CD4-positive, CD25-positive, alpha-beta regulatory T cell (primary cell): ENCODE data around the gene STIL. TPM values are rescaled to one million over a fixed set of nuclear protein-coding genes. Genes with fewer than 3 reads are reported as not detected.

Experiments
- ATAC-seq, 2 donors: fragments of 150-1000 bp; cut with Tn5 transposase; one replicate each; pipeline ENCODE4 v1.10.0; 2021; ENCODE audit warnings: low read depth in 2 of 2, moderate number of reproducible peaks in 2 of 2, moderate library complexity in 1 of 2
- DNase-seq, 3 donors: peaks; one replicate each; pipeline versions ENCODE4 v3.0.0 to v3.0.0-alpha.2; 2012 to 2022; ENCODE audit warnings: mixed read lengths in 1 of 3
- H3K27ac ChIP-seq: one replicate; pipeline ENCODE4 v1.7.0; 2013; ENCODE audit warnings: mild to moderate bottlenecking, low read length; ENCODE audit not compliant: insufficient read depth, poor library complexity, severe bottlenecking
- H3K27me3 ChIP-seq: one replicate; pipeline ENCODE4 v1.7.0; 2013; ENCODE audit warnings: low read length; ENCODE audit not compliant: control insufficient read depth, insufficient read depth
- H3K36me3 ChIP-seq: one replicate; pipeline ENCODE4 v1.7.0; 2013; ENCODE audit warnings: mild to moderate bottlenecking, low read length, moderate library complexity; ENCODE audit not compliant: control insufficient read depth, insufficient read depth
- H3K4me1 ChIP-seq: 2 replicates; pipeline ENCODE4 v1.7.0; 2013; ENCODE audit warnings: mild to moderate bottlenecking, low read length; ENCODE audit not compliant: insufficient read depth, control insufficient read depth, poor library complexity, severe bottlenecking
- H3K4me3 ChIP-seq: one replicate; pipeline ENCODE4 v1.7.0; 2013; ENCODE audit warnings: low read depth, mild to moderate bottlenecking, low read length, moderate library complexity
- H3K9me3 ChIP-seq, 2 experiments: 1 replicate in 1 of 2; 2 replicates in 1 of 2; pipeline ENCODE4 v1.7.0; 2013; ENCODE audit warnings: low read length in 2 of 2, mild to moderate bottlenecking in 1 of 2, moderate library complexity in 1 of 2; ENCODE audit not compliant: control insufficient read depth in 2 of 2
- H3K27ac Mint-ChIP-seq, 3 donors: one replicate each; pipeline ENCODE4 v1.8.0; 2020 to 2022; ENCODE audit warnings: mild to moderate bottlenecking in 3 of 3, mixed read lengths in 3 of 3, moderate library complexity in 2 of 3
- H3K27me3 Mint-ChIP-seq: one replicate; pipeline ENCODE4 v1.8.0; 2022; ENCODE audit warnings: mild to moderate bottlenecking, mixed read lengths
- H3K36me3 Mint-ChIP-seq: one replicate; pipeline ENCODE4 v1.8.0; 2020; ENCODE audit warnings: mixed read lengths
- H3K4me1 Mint-ChIP-seq, 4 donors: one replicate each; pipeline ENCODE4 v1.8.0; 2020 to 2022; ENCODE audit warnings: mixed read lengths in 4 of 4, mild to moderate bottlenecking in 1 of 4
- H3K4me3 Mint-ChIP-seq, 4 donors: one replicate each; pipeline ENCODE4 v1.8.0; 2020 to 2022; ENCODE audit warnings: mild to moderate bottlenecking in 4 of 4, mixed read lengths in 4 of 4, moderate library complexity in 3 of 4
- H3K9me3 Mint-ChIP-seq, 7 donors: one replicate each; pipeline ENCODE4 v1.8.0; 2020 to 2022; ENCODE audit warnings: mixed read lengths in 7 of 7, mild to moderate bottlenecking in 3 of 7, moderate library complexity in 2 of 7
- polyA plus RNA-seq, 4 donors: library from polyadenylated mRNA; unstranded; fragments of 300-500 nt; fragmentation: Illumina TruSeq; gene quantifications; one replicate each; pipeline ENCODE4 v1.2.3, GENCODE V29; 2021
- total RNA-seq: library from RNA; stranded (reverse); gene quantifications from one replicate; pipeline ENCODE4 v1.2.3, GENCODE V29; 2022

Gene STIL
- total and polyA plus RNA-seq, 5 donors from 2014 or later, result 0.64 to 5.1 (median 0.92) TPM

DNA sequence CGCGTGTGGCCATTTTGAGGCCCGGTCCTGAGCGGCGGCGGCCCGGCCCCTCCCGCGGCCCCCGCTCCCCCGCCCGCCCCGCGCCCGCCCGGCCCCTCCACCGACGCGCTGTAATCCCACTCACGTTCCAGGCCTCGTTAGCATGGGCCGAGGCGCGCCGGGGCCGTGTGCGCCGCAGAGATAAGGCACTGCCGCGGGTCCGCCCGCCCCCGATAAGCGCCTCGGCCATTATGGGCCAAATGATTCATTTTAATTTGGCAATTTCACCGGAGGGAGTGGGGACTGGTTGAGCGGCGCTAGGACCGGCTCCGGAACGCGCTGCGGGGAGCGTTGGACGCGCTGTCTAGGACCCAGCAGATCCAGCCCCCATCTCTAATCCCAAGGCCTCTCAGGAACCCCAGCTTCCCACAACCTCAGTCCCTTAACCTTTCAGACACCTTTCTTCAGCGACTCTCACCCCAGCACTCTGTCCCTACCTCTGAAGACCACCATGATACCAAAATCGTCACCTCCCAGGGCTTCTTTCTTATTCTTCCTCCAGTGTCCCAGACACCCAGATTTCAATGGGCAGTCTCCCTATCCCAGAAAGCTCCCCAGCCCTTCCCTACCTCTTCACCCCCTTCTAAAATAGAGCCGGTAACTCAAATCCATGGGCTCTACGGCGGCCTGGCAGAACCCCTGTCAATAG, 81.6 kb downstream of the STIL start, which contains the start of gene TAL1:
Gene TAL1, minus strand, starts transcription at position 39 of the 688 bp plus-strand sequence. CDS start 6,337 bp downstream, outside the sequence.
- peak within 1 kb of the TSS; percentile 61 for H3K4me3 ChIP-seq
- H3K27me3 Mint-ChIP-seq, result peaks cover 75% of the 10 kb centered on the region
- no peaks in the 10 kb centered on the region for H3K36me3 Mint-ChIP-seq
- H3K9me3 Mint-ChIP-seq, result peaks cover 0 to 5% (median 0%) of the 10 kb centered on the region in 7 donors
- DNase-seq, result no peak
- no peak for ATAC-seq
- peak within 1 kb of the TSS in 1 of 3 donors; percentile 55 for H3K27ac Mint-ChIP-seq
- no peak within 1 kb of the TSS for H3K27ac ChIP-seq
- no peaks in the 10 kb centered on the region for H3K9me3 ChIP-seq
- H3K4me1 ChIP-seq, result peaks cover 34% of the 10 kb centered on the region
- peaks cover 0 to 37% (median 21%) of the 10 kb centered on the region in 4 donors for H3K4me1 Mint-ChIP-seq
- H3K4me3 Mint-ChIP-seq, result peak within 1 kb of the TSS; percentile 69 to 90 (median 82)
- H3K36me3 ChIP-seq, result no peaks in the 10 kb centered on the region
- H3K27me3 ChIP-seq, result peaks cover 50% of the 10 kb centered on the region

DNA sequence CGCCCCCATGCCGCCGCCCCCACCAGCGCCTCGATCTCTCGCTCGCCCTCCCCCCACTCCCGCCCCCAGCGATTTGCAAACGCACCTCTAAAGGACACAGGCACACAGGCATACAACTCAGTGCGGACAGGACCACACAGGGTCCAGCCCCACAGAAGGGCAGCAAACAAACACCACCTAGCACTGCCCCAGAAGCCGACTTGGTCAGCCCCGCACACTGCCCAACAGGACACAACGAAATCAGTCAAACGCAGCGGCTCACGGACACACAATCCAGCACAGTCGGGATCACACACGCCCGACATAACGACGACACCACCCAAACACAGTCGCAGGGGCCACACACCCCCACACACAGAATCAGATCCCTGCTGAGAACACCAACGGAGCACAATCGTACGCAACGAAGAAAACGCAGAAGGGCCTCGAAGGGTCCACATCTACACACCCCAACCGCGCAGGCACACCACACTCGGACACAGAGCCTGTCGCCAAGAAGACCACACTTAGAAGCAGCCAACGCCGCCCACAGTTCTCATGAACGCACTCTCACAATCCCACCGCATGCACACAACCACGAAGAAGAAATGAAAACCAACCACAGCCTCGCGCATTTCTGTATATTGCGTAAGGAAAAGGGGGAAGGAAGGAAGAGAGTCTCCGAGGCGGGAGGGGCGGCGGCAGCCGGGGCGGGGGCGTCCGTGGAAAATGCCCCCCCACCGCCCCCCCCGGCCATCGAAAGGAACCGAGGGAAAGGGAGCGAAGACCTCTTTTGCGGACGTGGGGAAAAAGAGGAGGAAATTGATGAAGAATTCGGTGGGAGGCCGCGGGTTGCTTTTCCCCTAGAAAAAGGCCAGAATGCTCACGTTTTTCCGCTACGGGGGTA, 82.4 kb downstream of the STIL start:
- Mint-ChIP-seq H3K4me3 (peak overlapping the region; percentile 69 to 90 (median 82)), H3K27me3 (peaks cover 83% of the 10 kb centered on the region), H3K36me3 (no peaks in the 10 kb centered on the region), H3K4me1 (peaks cover 0 to 37% (median 23%) of the 10 kb centered on the region in 4 donors), H3K27ac (peak overlapping the region in 1 of 3 donors; percentile 55), H3K9me3 (peaks cover 0 to 5% (median 0%) of the 10 kb centered on the region in 7 donors)
- DNase-seq, result peak in 2 of 3 donors; percentile 20 to 34
- no peaks in the 10 kb centered on the region for H3K36me3 ChIP-seq
- H3K4me1 ChIP-seq, result peaks cover 34% of the 10 kb centered on the region
- H3K27me3 ChIP-seq, result peaks cover 58% of the 10 kb centered on the region
- no peak for ATAC-seq
- peak overlapping the region; percentile 61 for H3K4me3 ChIP-seq
- H3K27ac ChIP-seq, result no peak overlapping the region
- H3K9me3 ChIP-seq, result no peaks in the 10 kb centered on the region

DNA sequence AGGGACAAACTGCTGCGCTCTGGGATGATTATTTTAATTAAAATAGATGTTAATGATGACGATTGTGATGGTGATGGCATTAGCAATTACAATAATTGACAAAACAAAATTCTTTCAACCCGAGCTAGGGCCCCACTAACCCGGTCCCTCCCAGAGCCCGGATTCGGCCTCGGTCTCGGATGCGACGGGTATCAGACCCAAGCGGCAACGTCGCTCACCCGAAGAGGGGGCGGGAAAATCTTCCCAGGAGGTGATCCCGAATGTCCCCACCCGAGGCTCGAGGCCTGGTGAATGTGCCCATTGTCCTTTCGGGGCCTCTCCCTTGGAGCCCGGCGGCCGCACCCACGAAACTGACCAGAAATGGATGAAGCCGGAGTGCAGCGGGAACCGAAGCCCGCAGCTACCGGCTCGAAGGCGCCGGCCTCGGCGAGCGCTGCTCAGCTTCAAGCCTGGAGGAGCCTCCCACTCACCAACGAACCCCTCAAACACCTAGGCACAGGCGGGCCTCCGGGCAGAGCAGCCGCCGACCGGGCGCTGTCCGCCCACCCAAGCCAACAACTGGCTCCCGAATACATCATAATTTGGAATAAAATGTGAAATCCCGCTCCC, 83.2 kb downstream of the STIL start:
- peaks cover 0 to 42% (median 25%) of the 10 kb centered on the region in 4 donors for H3K4me1 Mint-ChIP-seq
- H3K9me3 Mint-ChIP-seq, result peaks cover 0 to 5% (median 0%) of the 10 kb centered on the region in 7 donors
- H3K4me3 Mint-ChIP-seq, result peak overlapping the region; percentile 38 to 83 (median 75)
- peaks cover 91% of the 10 kb centered on the region for H3K27me3 Mint-ChIP-seq
- H3K27ac ChIP-seq, result no peak overlapping the region
- no peaks in the 10 kb centered on the region for H3K36me3 ChIP-seq
- no peak for ATAC-seq
- H3K27ac Mint-ChIP-seq, result no peak overlapping the region
- H3K27me3 ChIP-seq, result peaks cover 64% of the 10 kb centered on the region
- H3K9me3 ChIP-seq, result no peaks in the 10 kb centered on the region
- no peaks in the 10 kb centered on the region for H3K36me3 Mint-ChIP-seq
- H3K4me3 ChIP-seq, result no peak overlapping the region
- DNase-seq, result peak in 1 of 3 donors; percentile 26
- H3K4me1 ChIP-seq, result peaks cover 40% of the 10 kb centered on the region

DNA sequence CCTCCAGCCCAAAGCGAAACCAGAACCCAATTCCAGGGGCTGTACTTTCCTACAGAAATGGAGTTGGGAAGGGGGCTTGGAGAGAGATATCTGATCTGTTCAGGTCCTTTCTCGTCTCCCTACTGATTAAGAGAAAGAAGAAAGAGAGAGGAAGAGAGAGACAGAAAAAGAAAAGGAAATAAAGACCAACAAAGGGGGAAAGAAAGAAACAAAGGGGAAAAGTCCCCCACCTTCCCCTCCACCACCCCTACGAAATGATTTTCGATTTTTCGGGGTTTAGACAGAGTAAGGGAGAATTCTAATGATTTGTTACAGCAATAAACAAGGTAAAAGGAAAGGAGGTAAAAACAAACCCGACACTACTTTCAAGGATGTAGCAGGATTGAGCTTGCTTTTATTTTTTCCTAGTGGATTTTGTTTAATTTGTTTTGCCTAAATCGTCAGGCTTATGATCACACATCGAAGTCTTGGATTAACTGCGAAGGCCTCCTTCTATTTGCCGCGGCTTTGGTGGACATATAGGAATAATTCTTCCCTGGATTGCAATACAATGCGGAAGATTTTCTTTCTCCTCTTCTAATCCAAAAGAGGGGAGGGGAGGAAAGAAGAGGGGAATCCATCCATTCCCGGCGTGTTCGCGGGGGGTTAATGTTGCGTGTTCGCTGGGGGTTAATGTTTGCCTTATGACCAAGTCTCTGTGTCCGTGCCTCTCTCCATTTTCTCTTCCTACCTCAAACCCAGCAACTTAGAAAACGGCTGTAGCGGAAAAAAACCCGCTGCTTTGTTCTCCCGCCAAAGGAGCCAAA, 83.9 kb downstream of the STIL start:
- peak overlapping the region in 3 of 4 donors; percentile 40 to 83 (median 81) for H3K4me3 Mint-ChIP-seq

DNA sequence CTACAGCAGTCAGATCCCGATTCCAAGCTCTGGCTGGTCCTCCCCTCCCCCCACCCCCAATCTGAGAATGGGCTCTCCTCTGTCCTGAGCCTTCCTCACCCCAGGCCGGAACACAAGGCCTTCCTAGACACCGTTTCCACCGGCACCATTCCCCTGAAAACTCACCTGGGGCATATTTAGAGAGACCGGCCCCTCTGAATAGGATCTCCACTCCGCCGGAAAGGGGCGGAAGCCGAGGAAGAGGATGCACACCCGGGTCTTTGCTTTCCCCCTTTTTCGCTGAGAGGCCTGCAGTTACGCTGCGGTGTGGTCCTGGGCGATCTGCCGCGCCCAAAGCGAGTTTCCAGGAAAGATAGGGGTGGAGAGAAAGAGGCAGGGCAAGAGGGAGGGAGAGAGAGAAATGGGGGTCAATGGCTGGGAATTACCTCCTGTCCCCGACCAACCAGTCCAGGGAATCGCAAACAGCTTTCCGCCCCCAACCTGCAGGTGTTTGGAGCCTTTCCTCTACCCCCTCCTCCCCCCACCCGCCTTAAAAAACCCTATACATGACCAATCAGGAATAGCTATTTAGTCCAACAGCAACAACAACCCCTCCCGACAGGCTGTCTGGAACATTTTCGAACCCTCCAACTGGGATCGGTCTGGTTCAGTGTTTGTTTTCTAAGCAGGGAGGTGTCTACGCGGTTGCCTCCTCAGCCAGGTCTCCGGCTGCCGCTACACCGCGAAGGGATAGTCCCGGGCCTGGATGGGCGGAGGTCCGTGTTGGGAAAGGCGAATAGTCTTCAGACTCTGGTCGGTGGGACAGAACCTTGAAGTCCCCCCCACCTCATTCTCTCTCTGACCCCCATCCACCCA, 84.7 kb downstream of the STIL start:
- Histone ChIP-seq H3K9me3 (no peaks in the 10 kb centered on the region), H3K27ac (no peak overlapping the region), H3K36me3 (no peaks in the 10 kb centered on the region), H3K27me3 (peaks cover 69% of the 10 kb centered on the region), H3K4me1 (peaks cover 48% of the 10 kb centered on the region), H3K4me3 (peak overlapping the region; percentile 32)
- peaks cover 82% of the 10 kb centered on the region for H3K27me3 Mint-ChIP-seq
- H3K27ac Mint-ChIP-seq, result no peak overlapping the region
- ATAC-seq, result no peak
- peak overlapping the region in 3 of 4 donors; percentile 34 to 54 (median 40) for H3K4me3 Mint-ChIP-seq
- H3K4me1 Mint-ChIP-seq, result peaks cover 0 to 42% (median 25%) of the 10 kb centered on the region in 4 donors
- no peaks in the 10 kb centered on the region for H3K36me3 Mint-ChIP-seq
- peaks cover 0 to 5% (median 0%) of the 10 kb centered on the region in 7 donors for H3K9me3 Mint-ChIP-seq
- no peak for DNase-seq

More for the DNA sequence above, 83.9 kb downstream of the STIL start:
- Histone ChIP-seq H3K4me1 (peaks cover 42% of the 10 kb centered on the region), H3K27me3 (peaks cover 62% of the 10 kb centered on the region), H3K36me3 (no peaks in the 10 kb centered on the region), H3K27ac (no peak overlapping the region), H3K4me3 (peak overlapping the region; percentile 32), H3K9me3 (no peaks in the 10 kb centered on the region)
- Mint-ChIP-seq H3K9me3 (peaks cover 0 to 5% (median 0%) of the 10 kb centered on the region in 7 donors), H3K36me3 (no peaks in the 10 kb centered on the region), H3K27ac (no peak overlapping the region), H3K27me3 (peaks cover 90% of the 10 kb centered on the region), H3K4me1 (peaks cover 0 to 43% (median 25%) of the 10 kb centered on the region in 4 donors)
- DNase-seq, result no peak
- ATAC-seq, result no peak

DNA sequence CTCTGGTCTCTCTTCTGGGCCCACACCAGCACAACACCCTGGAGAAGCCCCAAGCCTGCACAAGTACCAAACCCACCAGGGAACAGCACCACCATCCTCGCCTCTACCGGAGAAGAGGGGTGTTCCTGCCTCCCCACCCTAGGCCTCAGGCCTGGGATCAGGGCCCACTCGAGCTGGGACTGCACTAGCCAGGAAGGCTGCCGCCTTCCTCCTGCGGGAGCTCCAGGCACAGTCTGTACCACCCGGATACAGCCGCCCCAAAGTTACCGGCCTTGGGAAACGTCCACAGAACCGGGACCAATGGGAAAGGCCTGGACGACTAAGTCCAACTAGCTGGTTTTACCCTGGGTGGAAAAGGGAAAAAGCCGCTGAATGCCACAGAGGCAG, 85.3 kb downstream of the STIL start:
- Mint-ChIP-seq H3K9me3 (peaks cover 0 to 5% (median 0%) of the 10 kb centered on the region in 7 donors), H3K27ac (no peak overlapping the region), H3K27me3 (peaks cover 75% of the 10 kb centered on the region), H3K4me3 (no peak overlapping the region), H3K4me1 (peaks cover 0 to 42% (median 25%) of the 10 kb centered on the region in 4 donors), H3K36me3 (no peaks in the 10 kb centered on the region)
- H3K4me3 ChIP-seq, result no peak overlapping the region
- no peaks in the 10 kb centered on the region for H3K36me3 ChIP-seq
- peaks cover 69% of the 10 kb centered on the region for H3K27me3 ChIP-seq
- H3K9me3 ChIP-seq, result no peaks in the 10 kb centered on the region
- DNase-seq (no peak), ATAC-seq (no peak)
- no peak overlapping the region for H3K27ac ChIP-seq
- peaks cover 48% of the 10 kb centered on the region for H3K4me1 ChIP-seq
